Brain microvascular endothelial cell (primary cell): ENCODE measurements around the gene ADCY3.

Experiments used
- DNase-seq: peaks from one replicate; pipeline ENCODE4 v3.0.0-alpha.2; 2020
- H3K27ac ChIP-seq: fragments of 250-450 bp; sonication (Bioruptor Pico); 2 replicates; pipeline ENCODE4 v1.5.1; 2020; ENCODE audit warnings: mild to moderate bottlenecking, moderate library complexity
- H3K27me3 ChIP-seq: fragments of 250-450 bp; sonication (Bioruptor Pico); replicated peaks from 2 replicates; pipeline ENCODE4 v1.5.1; 2020; ENCODE audit warnings: mild to moderate bottlenecking
- H3K36me3 ChIP-seq: fragments of 250-450 bp; sonication (Bioruptor Pico); replicated peaks from 2 replicates; pipeline ENCODE4 v1.5.1; 2020; ENCODE audit warnings: mild to moderate bottlenecking
- H3K4me3 ChIP-seq: 2 replicates; pipeline ENCODE4 v1.5.1; 2011; ENCODE audit warnings: low read depth, mild to moderate bottlenecking, control low read depth, low read length, moderate library complexity
- in situ Hi-C: cut with HindIII; loops from 2 replicates; pipeline ENCODE4 v1.10.0; 2017; ENCODE audit warnings: low sequenced_read_pairs, low pct_ligation_motif_present
- TF ChIP-seq, protein P1 (sequence below): IDR thresholded peaks from 2 replicates; pipeline ENCODE4 v1.5.1; 2011; ENCODE audit warnings: low read depth, mild to moderate bottlenecking, moderate library complexity, low read length, control low read depth, inconsistent platforms; ENCODE audit errors: missing control alignments

ADCY3 gene

DNA sequence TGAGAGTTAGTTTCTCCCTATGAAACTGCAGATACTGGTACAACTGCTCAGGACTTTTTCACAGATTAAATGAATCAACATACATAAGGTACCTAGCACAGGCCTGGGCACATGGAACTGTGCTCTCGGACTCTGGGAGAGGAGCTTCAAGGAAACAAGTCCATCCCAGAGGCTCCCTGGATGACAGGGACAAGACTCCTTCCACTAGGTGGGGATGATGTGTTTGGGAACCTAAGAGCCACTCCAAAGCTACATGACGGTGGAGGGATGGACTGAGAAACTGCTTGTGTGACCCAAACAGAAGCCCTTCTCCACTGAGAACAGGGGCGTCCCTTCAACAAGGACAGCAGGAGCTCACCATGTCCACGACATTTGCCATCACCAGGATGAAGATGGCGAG, 89.7 kb downstream of the ADCY3 start:
- Histone ChIP-seq H3K27ac (no peak overlapping the region), H3K36me3 (no peaks in the 10 kb centered on the region), H3K4me3 (no peak overlapping the region), H3K27me3 (no peaks in the 10 kb centered on the region)
- in situ Hi-C loops: no loop called here
- TF ChIP-seq, protein P1, sequence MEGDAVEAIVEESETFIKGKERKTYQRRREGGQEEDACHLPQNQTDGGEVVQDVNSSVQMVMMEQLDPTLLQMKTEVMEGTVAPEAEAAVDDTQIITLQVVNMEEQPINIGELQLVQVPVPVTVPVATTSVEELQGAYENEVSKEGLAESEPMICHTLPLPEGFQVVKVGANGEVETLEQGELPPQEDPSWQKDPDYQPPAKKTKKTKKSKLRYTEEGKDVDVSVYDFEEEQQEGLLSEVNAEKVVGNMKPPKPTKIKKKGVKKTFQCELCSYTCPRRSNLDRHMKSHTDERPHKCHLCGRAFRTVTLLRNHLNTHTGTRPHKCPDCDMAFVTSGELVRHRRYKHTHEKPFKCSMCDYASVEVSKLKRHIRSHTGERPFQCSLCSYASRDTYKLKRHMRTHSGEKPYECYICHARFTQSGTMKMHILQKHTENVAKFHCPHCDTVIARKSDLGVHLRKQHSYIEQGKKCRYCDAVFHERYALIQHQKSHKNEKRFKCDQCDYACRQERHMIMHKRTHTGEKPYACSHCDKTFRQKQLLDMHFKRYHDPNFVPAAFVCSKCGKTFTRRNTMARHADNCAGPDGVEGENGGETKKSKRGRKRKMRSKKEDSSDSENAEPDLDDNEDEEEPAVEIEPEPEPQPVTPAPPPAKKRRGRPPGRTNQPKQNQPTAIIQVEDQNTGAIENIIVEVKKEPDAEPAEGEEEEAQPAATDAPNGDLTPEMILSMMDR: peak; percentile 51
- DNase-seq: no peak

DNA sequence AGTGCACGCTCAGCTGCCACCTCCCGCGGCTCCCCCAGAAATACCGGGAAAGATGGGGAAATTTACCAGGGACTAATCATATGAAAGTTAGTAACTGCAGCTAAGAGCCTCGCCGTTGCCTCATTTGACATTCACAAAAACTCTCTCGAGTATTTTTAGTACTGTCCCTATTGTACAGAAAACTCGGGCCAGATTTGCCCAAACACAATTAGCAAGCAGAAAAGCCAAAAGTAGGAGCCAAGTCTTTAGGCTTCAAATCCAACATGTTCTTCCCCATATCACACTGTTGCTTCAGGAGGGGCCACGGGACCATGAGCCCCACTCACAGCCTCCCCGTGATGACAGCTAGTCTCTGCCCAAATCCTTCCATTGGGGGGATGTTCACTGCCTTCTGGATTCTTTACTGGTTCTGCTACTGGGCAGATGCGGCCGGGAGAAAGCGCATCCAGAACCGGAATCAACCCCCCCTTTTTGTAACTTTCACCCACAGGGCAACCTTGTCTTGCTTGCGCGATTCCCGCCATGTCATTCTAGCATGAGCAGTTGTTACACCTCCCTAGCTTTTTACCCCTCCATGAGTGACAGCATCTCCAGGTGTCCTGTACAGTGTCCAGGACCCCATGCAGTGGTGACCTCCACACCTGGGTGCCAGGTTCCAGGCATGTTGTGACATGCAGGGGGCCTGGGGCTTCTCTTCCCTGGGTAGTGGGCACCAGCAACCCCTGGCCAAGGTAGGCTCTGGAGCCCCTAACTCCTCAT, 91.6 kb downstream of the ADCY3 start:
- H3K27me3 ChIP-seq: no peaks in the 10 kb centered on the region
- no peaks in the 10 kb centered on the region for H3K36me3 ChIP-seq
- in situ Hi-C loops: no loop called here
- no peak overlapping the region for H3K27ac ChIP-seq
- no peak for DNase-seq
- TF ChIP-seq, protein P1: no peak
- H3K4me3 ChIP-seq: no peak overlapping the region

DNA sequence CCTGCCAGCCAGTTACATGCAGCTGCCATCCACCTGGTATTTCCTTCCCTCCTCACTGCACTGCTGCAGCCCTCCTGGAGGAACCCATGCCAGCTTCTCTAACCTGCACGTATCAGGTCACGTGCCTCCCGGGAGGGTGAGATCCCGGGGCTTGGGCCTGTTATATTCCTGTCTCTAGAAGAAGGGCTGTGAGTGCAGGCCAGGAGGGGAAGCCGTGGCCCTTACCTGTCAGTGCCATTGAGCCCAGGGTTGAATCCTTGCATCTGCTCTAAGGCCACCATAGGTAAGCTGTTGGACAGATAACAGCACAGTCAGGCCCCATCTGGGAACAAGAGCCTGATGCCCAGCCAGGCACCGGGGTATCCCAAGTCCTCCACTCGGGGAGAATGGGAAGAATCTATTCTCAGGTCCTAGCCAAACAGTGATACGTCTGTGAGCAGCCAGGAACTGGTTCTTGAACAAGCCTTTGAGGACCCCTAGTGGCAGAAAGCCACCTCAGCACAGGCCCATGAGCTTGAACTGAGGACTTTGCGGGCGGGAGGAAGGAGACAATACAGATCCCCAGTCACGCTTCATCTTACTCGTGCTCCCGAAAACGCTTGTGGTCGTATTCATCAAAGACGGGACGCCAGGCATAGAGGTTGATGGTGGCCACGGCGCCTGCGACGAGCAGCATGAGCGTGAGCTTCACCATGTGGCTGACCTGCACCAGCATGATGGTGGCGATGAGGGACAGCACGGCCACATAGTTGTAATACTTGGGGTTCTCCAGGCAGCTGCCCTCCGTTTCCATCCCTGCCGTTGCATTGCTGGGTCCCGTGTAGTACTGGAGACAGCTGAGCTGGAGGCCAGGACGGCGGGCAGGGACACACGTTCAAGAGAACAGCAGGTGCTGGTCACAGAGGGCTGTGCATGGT, 92.5 kb downstream of the ADCY3 start:
- no peak overlapping the region for H3K4me3 ChIP-seq
- no peaks in the 10 kb centered on the region for H3K27me3 ChIP-seq
- in situ Hi-C loops: no loop called here
- H3K27ac ChIP-seq: no peak overlapping the region
- peak; percentile 83 for DNase-seq
- TF ChIP-seq, protein P1: peak; percentile 97
- no peaks in the 10 kb centered on the region for H3K36me3 ChIP-seq

DNA sequence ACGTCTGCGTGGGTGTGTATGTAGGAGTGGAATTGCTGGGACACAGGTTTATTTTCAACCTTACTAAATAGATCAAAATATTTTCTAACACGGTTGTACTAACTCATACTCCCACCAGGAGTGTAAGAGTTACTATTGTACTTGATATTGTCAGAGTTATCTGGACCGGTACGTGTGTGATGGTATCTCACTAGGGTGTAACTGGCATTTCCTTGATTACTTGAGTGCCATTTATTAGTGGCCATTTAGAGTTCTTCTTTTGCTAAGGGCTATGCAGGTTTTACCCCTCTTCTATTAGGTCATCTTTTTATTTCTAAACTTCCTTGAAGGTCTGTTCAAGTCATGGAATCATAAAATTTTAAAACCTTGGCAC, 93.3 kb downstream of the ADCY3 start:
- no peak for DNase-seq
- TF ChIP-seq, protein P1: no peak
- Histone ChIP-seq H3K36me3 (no peaks in the 10 kb centered on the region), H3K27me3 (no peaks in the 10 kb centered on the region), H3K4me3 (no peak overlapping the region), H3K27ac (no peak overlapping the region)
- in situ Hi-C loops: no loop called here

DNA sequence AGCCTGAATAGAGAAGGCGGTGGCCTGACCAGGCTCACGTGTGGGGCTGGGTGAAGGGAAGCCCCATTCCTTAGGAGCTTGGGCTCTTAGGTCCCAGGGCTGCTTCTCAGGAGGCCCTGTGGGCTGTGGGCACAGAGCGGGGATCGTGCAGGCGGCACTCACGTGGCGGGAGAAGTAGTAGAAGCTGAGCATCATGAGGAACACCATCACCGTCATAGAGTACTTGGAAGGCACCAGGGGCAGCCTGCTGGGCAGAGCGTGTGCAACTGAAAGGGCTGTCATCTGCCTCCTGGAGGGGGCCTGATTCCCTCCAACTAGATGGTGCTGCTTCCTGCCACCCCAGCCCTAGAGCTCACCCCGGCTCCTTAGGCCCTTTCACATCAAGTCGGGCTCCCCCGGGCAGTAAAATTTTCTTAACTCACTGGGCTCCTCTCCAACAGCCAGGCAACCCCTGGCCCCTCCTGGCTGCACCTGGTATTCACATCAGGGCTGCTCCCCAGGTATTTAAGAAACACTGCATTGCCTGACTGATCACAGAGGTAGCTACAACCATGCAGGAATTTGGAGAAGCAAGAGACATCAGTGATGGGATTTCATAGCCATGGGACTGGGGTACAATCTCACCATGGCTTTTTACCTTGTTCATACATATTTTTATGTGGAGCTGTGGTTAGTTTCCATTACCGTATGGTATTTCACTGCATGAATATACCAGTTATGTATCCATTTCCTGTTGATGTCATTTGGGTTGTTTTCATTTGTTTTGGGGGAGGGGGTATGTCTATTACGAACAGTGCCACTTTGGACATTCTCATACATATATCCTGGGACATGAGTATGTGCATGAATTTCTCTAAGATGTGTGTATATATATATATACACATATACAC, 93.9 kb downstream of the ADCY3 start:
- Histone ChIP-seq H3K27ac (no peak overlapping the region), H3K4me3 (no peak overlapping the region), H3K36me3 (no peaks in the 10 kb centered on the region), H3K27me3 (no peaks in the 10 kb centered on the region)
- TF ChIP-seq, protein P1: peak; percentile 22
- DNase-seq: no peak
- in situ Hi-C loops: no loop called here
